ENCODE measurements around the gene KRI1.
"Not testable (repeated sequence)": the region's sequence is repeated elsewhere in the genome, so short reads cannot be mapped to it uniquely, and the experiment has no call there.

KRI1 gene

GRCh38 chr19:10574462-10574861 lies 8.7 kb upstream of the KRI1 start:
- no peak for DNase-seq

GRCh38 chr19:10573793-10574192 lies 8.0 kb upstream of the KRI1 start:
- DNase-seq: not testable (repeated sequence)

- peak; percentile 100 for DNase-seq
Measured at GRCh38 chr19:10568826-10569651, 3.2 kb upstream of the KRI1 start, which contains the start of gene CDKN2D. Gene CDKN2D (minus strand): TSS chr19:10568979. CDS start chr19:10568653, 326 bp downstream.

- no peak for DNase-seq
Measured at GRCh38 chr19:10568062-10568825, 2.4 kb upstream of the KRI1 start.

- no peak for DNase-seq
Measured at GRCh38 chr19:10567656-10568055, 1.8 kb upstream of the KRI1 start.

GRCh38 chr19:10566658-10567410 lies 1.0 kb upstream of the KRI1 start:
- DNase-seq: peak; percentile 74

GRCh38 chr19:10566408-10566657 lies 523 bp upstream of the KRI1 start:
- no peak for DNase-seq

DNA sequence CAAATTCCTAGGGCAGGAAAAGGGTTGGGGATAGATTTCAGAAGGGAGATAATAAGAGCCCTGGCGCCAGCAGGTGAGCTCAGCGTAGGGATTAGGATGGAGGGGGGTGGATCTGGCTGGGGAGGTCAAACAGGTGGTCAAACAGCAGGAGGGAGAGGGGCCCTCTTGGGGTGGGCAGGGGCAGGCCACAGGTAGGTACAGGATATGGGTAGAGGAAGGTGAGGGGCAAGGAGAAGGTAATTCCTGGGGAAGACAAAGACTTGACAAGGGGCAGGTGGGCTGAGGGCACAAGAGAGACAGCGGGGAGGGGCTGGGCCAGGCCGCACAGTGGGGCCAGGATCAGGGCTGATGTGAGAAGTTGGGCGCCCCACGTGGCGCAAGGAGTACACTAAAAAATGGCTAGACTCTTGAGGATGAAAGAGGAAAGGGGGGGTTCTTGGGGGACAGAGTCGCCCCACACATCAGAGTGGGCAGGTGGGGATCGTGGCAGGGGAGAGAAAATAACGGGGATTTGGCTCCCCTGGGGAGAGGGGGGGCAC lies 713 bp downstream of the KRI1 start:
- DNase-seq: peak; percentile 52

DNA sequence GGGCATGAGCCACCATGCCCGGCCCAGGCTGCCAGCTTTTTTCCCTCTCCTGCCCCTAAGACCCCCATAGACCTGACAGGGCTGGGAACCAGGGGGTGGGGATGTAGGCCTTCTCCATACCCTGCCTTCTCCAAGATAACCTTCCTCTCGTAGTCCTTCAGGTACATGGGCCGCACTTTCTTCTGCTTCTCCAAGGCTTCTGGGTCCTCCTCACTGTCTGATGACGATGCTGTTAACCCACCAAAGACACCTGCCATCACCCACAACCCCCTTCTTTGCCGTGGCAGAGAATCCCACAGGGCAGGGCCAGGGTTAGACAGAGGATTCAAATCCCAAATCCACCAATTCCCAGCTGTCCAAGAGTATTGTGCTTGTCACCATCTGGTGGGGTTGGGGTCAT lies 3.2 kb downstream of the KRI1 start:
- no peak for DNase-seq

DNA sequence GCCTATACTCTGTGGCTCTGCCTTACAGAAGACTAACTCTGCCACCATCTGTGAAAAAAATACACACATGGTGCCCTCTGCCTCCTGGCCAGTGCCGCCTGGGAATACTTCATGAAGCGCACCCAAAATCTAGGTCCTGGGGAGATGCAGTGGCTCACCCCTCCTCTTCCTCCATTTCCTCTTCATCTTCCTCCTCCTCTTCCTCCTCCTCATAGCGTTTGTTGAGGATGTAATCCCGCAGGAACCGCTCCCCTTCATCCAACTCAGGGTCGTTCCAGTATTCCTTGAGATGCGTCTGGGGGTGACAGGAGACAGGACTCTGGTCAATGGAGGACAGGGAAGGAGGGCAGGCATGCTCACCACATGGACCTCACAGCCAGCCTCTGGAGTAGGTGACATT lies 5.7 kb downstream of the KRI1 start:
- DNase-seq: no peak

- DNase-seq: no peak
Measured at GRCh38 chr19:10557603-10558197, 8.1 kb downstream of the KRI1 start.

- DNase-seq: no peak
Measured at GRCh38 chr19:10555610-10555973, 10.2 kb downstream of the KRI1 start.

DNA sequence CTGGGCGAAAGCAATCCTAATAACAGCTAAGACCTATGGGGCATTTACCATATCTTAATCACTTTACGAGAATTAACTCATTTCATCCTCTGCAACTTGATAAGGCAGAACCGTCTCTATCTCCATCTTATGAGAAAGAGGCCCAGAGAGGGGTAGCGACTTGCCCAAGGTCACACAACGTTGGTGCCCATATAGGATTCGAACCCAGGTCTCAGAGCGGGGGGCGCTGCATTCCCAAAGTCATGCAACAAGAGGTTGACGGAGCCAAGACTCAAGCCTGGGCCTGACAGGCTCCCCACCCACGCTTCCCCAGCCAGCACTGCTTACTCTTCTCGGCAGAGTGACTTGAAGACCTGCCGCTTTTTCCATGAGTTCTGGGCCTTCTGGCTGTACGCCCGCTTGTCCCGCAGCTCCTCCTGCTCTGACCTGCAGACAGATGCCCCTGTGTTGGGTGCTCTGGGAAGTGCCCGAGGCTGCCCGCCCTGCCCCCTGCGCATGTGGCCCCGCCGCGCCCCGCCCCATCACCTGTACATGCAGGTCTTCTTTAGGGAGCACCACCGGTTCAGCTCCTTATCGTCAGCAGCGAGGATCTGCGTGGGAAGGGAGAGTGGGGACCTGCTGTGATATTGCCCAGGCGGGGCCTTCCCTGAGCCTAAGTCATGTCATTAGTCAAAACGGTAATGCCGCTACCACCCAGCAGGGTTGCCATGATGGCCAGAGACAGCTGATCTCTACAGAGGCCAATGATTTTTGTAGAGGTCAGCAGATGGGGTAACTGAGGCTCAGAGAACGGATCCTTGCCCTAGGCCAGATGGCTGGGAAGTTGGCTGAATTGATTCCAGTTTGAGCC lies 10.8 kb downstream of the KRI1 start:
- DNase-seq: no peak

DNA sequence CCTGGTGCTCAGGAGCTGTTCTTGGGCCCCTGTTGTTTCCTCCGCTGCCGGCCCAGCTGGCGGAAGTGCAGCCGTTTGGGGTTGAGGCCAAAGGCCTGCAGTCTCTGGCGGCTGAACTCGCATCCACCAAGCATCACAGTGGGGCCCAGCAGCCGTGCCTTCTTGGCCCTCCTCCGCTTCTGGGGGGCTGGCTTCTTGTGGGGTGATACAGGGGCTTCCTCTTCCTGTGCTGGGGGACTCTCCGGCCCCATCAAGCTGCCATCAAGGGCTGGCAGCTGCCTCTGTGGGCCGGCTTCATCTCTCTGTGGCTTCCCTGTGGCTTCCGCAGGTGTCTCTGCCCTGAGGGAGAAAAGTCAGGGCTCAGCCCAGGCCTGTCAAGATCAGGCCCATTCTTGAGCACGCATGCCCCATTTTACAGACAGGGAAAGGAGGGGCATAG lies 11.8 kb downstream of the KRI1 start:
- peak; percentile 79 for DNase-seq

DNA sequence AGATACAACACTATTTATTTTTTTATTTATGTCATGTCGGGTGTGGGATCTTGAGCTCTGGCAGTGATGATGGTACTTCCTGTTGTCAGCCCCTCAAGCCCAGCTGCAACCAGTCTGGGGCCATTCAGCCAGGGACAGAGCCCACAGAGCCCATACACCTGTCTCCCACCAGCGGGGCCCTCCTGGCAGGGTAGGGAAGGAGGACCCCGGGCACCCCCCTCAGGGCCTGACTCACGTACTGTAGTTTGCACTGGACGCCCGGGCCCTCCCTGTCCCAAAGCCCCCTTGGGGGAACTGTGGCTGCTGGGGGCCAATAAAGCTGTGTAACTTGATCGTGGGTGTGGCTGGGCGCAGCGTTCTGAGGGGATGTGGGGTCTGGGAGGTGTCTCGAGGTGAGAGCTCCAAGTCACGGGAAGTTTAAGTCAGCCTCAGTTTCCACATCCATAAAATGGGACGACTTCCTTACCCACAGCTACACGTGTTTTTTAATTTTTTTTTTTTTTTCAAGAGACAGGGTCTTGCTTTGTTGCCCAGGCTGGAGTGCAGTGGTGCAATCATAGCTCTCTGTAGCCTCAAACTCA lies 12.6 kb downstream of the KRI1 start:
- DNase-seq: no peak

DNA sequence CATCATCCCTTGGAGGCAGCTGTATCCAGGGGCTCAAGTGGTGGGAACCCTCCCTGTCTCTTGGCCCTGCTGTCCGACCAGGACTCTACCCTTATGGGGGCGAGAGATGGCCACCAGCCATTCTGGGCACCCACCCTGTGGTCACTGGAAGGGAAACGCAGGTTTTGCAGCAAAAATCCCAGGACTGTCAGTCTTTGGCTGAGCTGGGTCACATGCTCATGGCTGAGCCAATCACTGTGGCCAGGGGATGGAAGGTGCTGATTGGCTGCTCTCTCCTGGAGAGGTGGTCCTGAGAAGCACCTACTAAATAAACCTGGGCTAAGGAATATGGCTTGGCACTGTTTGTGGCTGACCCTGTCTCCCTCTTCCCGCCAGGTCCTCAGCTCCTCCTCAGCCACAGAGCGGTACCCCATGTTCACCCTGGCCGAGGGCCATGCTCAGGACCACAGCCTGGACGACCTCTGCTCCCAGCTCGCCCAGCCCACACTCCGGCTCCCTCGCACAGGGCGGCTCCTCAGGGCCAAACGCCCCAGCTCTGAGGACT lies 13.2 kb downstream of the KRI1 start:
- no peak for DNase-seq

DNA sequence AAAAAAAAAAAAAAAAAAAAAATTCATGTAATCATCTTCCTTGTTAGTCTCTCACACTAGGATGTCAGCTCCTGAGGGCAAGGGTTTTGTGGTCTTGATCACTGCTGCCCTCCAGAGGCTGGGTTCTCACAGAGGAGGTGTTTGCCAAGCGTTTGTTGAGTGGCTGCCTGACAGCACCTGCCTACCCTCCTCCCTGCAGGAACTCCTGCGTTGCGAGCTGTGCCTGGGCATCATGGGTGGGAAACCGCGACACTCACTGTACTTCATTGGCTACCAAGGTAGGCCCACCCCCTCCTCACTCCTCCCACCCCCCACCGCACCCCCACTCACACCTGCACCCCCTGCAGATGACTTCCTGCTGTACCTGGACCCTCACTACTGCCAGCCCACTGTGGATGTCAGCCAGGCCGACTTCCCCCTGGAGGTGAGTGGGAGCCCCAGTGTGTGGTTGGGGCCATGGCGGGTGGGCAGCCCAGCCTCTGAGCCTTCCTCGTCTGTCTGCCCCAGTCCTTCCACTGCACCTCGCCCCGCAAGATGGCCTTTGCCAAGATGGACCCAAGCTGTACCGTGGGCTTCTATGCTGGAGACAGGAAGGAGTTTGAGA lies 14.0 kb downstream of the KRI1 start:
- peak; percentile 35 for DNase-seq

DNA sequence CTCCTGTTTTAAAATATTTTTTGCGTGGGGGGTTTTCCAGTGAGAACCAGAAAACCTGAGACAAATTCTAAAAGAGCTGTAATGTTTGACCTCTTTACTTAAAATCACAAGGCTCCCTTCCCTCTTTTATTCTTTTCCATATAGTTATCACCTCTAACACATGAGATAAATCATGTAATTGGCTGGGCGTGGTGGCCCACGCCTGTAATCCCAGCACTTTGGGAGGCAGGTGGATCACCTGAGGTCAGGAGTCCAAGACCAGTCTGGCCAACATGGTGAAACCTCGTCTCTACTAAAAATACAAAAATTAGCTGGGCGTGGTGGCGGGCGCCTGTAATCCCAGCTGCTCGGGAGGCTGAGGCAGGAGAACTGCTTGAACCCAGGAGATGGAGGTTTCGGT lies 14.8 kb downstream of the KRI1 start:
- not testable (repeated sequence) for DNase-seq

- DNase-seq: no peak
Measured at GRCh38 chr19:10550336-10550735, 15.5 kb downstream of the KRI1 start.

GRCh38 chr19:10549733-10550132 lies 16.1 kb downstream of the KRI1 start:
- DNase-seq: no peak

GRCh38 chr19:10548746-10549276 lies 17.0 kb downstream of the KRI1 start:
- DNase-seq: no peak

Measured in activated gamma-delta T cell treated with Interleukin-2 at 50 U/mL for 16 hours (primary cell).